CD14-positive monocyte (primary cell): ENCODE measurements around the gene PAM. TPM values are rescaled to one million over a fixed set of nuclear protein-coding genes. Genes with fewer than 3 reads are reported as not detected.

Source experiments
- DNase-seq, 3 donors: peaks; one replicate each; pipeline ENCODE4 v3.0.0-alpha.2; 2011 to 2022
- H2AFZ ChIP-seq: 2 replicates; pipeline ENCODE4 v1.6.0; 2012; ENCODE audit warnings: mild to moderate bottlenecking, low read depth, low read length, inconsistent platforms; ENCODE audit not compliant: insufficient read depth, poor library complexity, severe bottlenecking
- H3K27ac ChIP-seq, 2 donors: 1 replicate in 1 of 2; 2 replicates in 1 of 2; pipeline ENCODE4 v1.5.1; 2012 to 2013; ENCODE audit warnings: low read length in 2 of 2, control low read depth in 1 of 2, inconsistent platforms in 1 of 2, low read depth in 1 of 2, mild to moderate bottlenecking in 1 of 2
- H3K27me3 ChIP-seq, 2 donors: one replicate each; pipeline versions ENCODE4 v1.6.0 to v1.6.1; 2011 to 2013; ENCODE audit warnings: low read length in 2 of 2; ENCODE audit not compliant: control insufficient read depth in 2 of 2, insufficient read depth in 2 of 2
- H3K36me3 ChIP-seq, 2 donors: replicated peaks in 1 of 2; 1 replicate in 1 of 2; 2 replicates in 1 of 2; pipeline versions ENCODE4 v1.5.1 to v1.6.1; 2012 to 2013; ENCODE audit warnings: low read length in 2 of 2, control low read depth in 1 of 2, inconsistent platforms in 1 of 2, mild to moderate bottlenecking in 1 of 2; ENCODE audit not compliant: insufficient read depth in 2 of 2, control insufficient read depth in 1 of 2
- H3K4me1 ChIP-seq, 2 donors: 1 replicate in 1 of 2; 2 replicates in 1 of 2; pipeline versions ENCODE4 v1.5.1 to v1.6.1; 2012 to 2013; ENCODE audit warnings: low read length in 2 of 2, control low read depth in 1 of 2, inconsistent platforms in 1 of 2, mild to moderate bottlenecking in 1 of 2, moderate library complexity in 1 of 2; ENCODE audit not compliant: insufficient read depth in 2 of 2, control insufficient read depth in 1 of 2
- H3K4me2 ChIP-seq: replicated peaks from 2 replicates; pipeline ENCODE3; 2012; ENCODE audit warnings: low read length, moderate library complexity, mild to moderate bottlenecking; ENCODE audit not compliant: poor library complexity, severe bottlenecking; ENCODE audit errors: extremely low read depth
- H3K4me3 ChIP-seq, 3 experiments: fragments of 200-600 bp in 1 of 3; sonication (generic) in 1 of 3; replicated peaks in 1 of 3; 1 replicate in 2 of 3; 2 replicates in 1 of 3; pipeline ENCODE4 v1.5.1; 2011 to 2013; ENCODE audit warnings: low read length in 3 of 3, mild to moderate bottlenecking in 3 of 3, control low read depth in 2 of 3, low read depth in 2 of 3, inconsistent platforms in 1 of 3, moderate library complexity in 1 of 3
- H3K79me2 ChIP-seq: 2 replicates; pipeline ENCODE4 v1.6.0; 2012; ENCODE audit warnings: mild to moderate bottlenecking, control low read depth, inconsistent platforms, low read length, moderate library complexity; ENCODE audit not compliant: insufficient read depth
- H3K9ac ChIP-seq: 2 replicates; pipeline ENCODE4 v1.6.0; 2017; ENCODE audit warnings: low read length, mild to moderate bottlenecking; ENCODE audit not compliant: insufficient read depth, poor library complexity, severe bottlenecking
- H3K9me3 ChIP-seq, 2 donors: replicated peaks in 1 of 2; 1 replicate in 1 of 2; 2 replicates in 1 of 2; pipeline versions ENCODE4 v1.5.1 to v1.6.1; 2012 to 2013; ENCODE audit warnings: low read length in 2 of 2, control low read depth in 1 of 2; ENCODE audit not compliant: control insufficient read depth in 1 of 2, insufficient read depth in 1 of 2
- H4K20me1 ChIP-seq: 2 replicates; pipeline ENCODE4 v1.6.0; 2012; ENCODE audit warnings: mild to moderate bottlenecking, low read length, control low read depth, moderate library complexity; ENCODE audit not compliant: insufficient read depth
- H3K27ac Mint-ChIP-seq, 7 donors: one replicate each; pipeline ENCODE4 v1.8.0; 2020; ENCODE audit warnings: mild to moderate bottlenecking in 7 of 7, mixed read lengths in 7 of 7, moderate library complexity in 6 of 7, inconsistent platforms in 2 of 7
- H3K27me3 Mint-ChIP-seq, 3 donors: one replicate each; pipeline ENCODE4 v1.8.0; 2021 to 2022; ENCODE audit warnings: low read depth in 3 of 3, mild to moderate bottlenecking in 3 of 3, mixed read lengths in 3 of 3, moderate library complexity in 3 of 3, inconsistent platforms in 1 of 3
- H3K36me3 Mint-ChIP-seq, 2 donors: one replicate each; pipeline ENCODE4 v1.8.0; 2020; ENCODE audit warnings: mixed read lengths in 2 of 2, inconsistent platforms in 1 of 2, mild to moderate bottlenecking in 1 of 2
- H3K4me1 Mint-ChIP-seq: one replicate; pipeline ENCODE4 v1.8.0; 2020; ENCODE audit warnings: mild to moderate bottlenecking, mixed read lengths
- H3K4me3 Mint-ChIP-seq, 2 donors: one replicate each; pipeline ENCODE4 v1.8.0; 2020; ENCODE audit warnings: mild to moderate bottlenecking in 2 of 2, mixed read lengths in 2 of 2, moderate library complexity in 1 of 2
- H3K9me3 Mint-ChIP-seq, 7 donors: one replicate each; pipeline ENCODE4 v1.8.0; 2020 to 2022; ENCODE audit warnings: mixed read lengths in 7 of 7, mild to moderate bottlenecking in 6 of 7, moderate library complexity in 6 of 7, inconsistent platforms in 2 of 7
- WGBS: methylation state at CpG from one replicate; pipeline ENCODE4 v1.1.5; 2013; ENCODE audit warnings: missing lambda C conversion rate; ENCODE audit not compliant: insufficient coverage; 5-methylcytosine and 5-hydroxymethylcytosine counted together
- intact Hi-C, 2 donors: fragments of 100-400 bp; cut with micrococcal nuclease; formaldehyde crosslinking; loops; one replicate each; pipeline versions ENCODE4 v1.15.0 to v1.15.1; 2023
- polyA plus RNA-seq, 3 donors: library from polyadenylated mRNA; depleted of rRNA in 1 of 3; unstranded in 2 of 3; stranded (reverse) in 1 of 3; fragments of 300-500 nt in 2 of 3; fragments of >200 nt in 1 of 3; fragmentation: Illumina TruSeq in 2 of 3; gene quantifications; 1 replicate in 2 of 3; 2 replicates in 1 of 3; pipeline ENCODE4 v1.2.3, GENCODE V29; 2012 to 2021
- TF ChIP-seq, protein P1 (sequence below): fragments of 200-600 bp; IDR thresholded peaks from one replicate; pipeline ENCODE4 v1.8.0; 2022; ENCODE audit warnings: antibody characterized with exemption, mild to moderate bottlenecking

The PAM gene
- polyA plus RNA-seq, 3 donors: 11.8 to 27.4 (median 12.8) TPM

DNA sequence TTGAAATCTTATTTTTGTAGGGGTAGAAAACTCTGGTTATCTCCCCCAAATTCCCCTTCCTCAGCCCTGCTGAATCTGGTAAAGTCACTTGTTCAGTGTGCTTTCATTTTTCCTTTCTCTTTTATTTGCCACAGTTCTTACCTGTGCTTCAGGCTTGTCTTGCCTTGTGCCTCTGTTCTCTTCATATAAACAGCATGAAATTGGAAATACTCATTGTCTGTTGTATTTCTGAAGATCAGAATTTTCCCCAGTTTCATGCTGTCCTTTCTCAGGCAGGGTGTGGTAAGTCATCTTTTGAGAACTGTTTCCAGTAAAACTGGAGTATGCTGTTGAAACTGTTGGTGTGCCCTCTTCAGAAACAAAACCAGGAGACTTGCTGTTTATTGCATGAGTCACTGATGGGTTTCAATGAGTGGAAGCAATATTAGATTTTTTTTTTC, 7.0 kb downstream of the PAM start:
- Histone ChIP-seq H3K9me3 (no peaks in the 10 kb centered on the region), H3K4me3 (no peak overlapping the region), H3K79me2 (no peaks in the 10 kb centered on the region), H3K27ac (no peak overlapping the region), H3K9ac (no peak overlapping the region), H3K36me3 (no peaks in the 10 kb centered on the region), H3K4me1 (peaks cover 0 to 5% of the 10 kb centered on the region in 2 donors), H4K20me1 (no peaks in the 10 kb centered on the region), H2AFZ (no peak overlapping the region), H3K27me3 (no peaks in the 10 kb centered on the region), H3K4me2 (no peak overlapping the region)
- H3K4me1 Mint-ChIP-seq: peaks cover 13% of the 10 kb centered on the region
- no peak overlapping the region for H3K27ac Mint-ChIP-seq
- H3K36me3 Mint-ChIP-seq: no peaks in the 10 kb centered on the region
- intact Hi-C loops: no loop called here
- peaks cover 0 to 2% (median 1%) of the 10 kb centered on the region in 3 donors for H3K27me3 Mint-ChIP-seq
- no peaks in the 10 kb centered on the region for H3K9me3 Mint-ChIP-seq
- TF ChIP-seq, protein P1, sequence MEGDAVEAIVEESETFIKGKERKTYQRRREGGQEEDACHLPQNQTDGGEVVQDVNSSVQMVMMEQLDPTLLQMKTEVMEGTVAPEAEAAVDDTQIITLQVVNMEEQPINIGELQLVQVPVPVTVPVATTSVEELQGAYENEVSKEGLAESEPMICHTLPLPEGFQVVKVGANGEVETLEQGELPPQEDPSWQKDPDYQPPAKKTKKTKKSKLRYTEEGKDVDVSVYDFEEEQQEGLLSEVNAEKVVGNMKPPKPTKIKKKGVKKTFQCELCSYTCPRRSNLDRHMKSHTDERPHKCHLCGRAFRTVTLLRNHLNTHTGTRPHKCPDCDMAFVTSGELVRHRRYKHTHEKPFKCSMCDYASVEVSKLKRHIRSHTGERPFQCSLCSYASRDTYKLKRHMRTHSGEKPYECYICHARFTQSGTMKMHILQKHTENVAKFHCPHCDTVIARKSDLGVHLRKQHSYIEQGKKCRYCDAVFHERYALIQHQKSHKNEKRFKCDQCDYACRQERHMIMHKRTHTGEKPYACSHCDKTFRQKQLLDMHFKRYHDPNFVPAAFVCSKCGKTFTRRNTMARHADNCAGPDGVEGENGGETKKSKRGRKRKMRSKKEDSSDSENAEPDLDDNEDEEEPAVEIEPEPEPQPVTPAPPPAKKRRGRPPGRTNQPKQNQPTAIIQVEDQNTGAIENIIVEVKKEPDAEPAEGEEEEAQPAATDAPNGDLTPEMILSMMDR: no peak
- no peak overlapping the region for H3K4me3 Mint-ChIP-seq
- no peak for DNase-seq

DNA sequence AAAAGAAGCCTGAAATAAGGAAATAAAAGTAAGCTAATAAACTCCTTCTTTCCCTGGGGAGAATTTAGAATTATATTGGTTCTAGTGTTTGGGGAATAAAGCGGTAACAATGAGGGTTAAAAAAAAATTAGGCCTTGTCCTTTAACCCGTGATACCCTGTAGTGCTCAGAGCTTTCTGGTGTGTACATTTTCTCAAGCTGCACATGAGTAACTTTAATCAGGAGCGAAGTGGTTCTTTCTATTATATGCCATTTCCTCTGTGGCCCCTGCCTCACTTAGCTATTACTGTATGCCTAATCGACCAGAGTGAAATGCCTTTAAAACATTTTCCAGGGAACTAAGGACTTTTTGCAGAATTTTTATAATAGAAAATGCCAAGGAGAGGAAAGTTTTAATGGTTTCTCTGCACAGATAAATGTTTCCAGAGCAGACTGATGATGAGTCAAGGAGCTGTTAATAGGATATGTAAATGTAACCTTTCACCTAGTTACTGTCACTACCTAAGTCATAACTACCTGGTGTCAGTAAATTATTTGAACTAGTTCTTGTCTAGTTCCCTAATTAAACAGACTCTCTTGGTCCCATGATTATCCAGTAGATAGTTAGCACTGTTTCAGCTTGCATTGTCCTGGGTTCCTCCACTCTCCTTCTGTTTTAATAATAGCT, 7.6 kb downstream of the PAM start:
- Histone ChIP-seq H3K4me3 (no peak overlapping the region), H3K79me2 (no peaks in the 10 kb centered on the region), H2AFZ (no peak overlapping the region), H3K36me3 (no peaks in the 10 kb centered on the region), H4K20me1 (no peaks in the 10 kb centered on the region), H3K27me3 (no peaks in the 10 kb centered on the region), H3K9ac (no peak overlapping the region), H3K27ac (no peak overlapping the region), H3K4me2 (no peak overlapping the region), H3K4me1 (peaks cover 0 to 5% of the 10 kb centered on the region in 2 donors), H3K9me3 (no peaks in the 10 kb centered on the region)
- 100% methylated on average over 1 of the region's 4 CpGs for WGBS
- Mint-ChIP-seq H3K27ac (no peak overlapping the region), H3K27me3 (peaks cover 0 to 2% (median 1%) of the 10 kb centered on the region in 3 donors), H3K4me3 (no peak overlapping the region), H3K36me3 (no peaks in the 10 kb centered on the region), H3K9me3 (no peaks in the 10 kb centered on the region), H3K4me1 (peaks cover 13% of the 10 kb centered on the region)
- intact Hi-C loops: no loop called here
- DNase-seq: no peak
- TF ChIP-seq, protein P1: no peak
